Stimulated activated CD8-positive, alpha-beta memory T cell treated with anti-CD3 and anti-CD28 coated beads, Interleukin-7, amount 100 ng/mL, for 24 hours (primary cell): ENCODE data around the gene PPP2R5C.
A peak's percentile ranks its signal among the peaks of the same experiment; 100 is the strongest.
"Not testable (repeated sequence)": the region's sequence is repeated elsewhere in the genome, so short reads cannot be mapped to it uniquely, and the experiment has no call there.

Experiments
- DNase-seq: peaks from one replicate; pipeline ENCODE4 v3.0.0-alpha.2; 2020; ENCODE audit warnings: low read depth

The PPP2R5C gene

DNA sequence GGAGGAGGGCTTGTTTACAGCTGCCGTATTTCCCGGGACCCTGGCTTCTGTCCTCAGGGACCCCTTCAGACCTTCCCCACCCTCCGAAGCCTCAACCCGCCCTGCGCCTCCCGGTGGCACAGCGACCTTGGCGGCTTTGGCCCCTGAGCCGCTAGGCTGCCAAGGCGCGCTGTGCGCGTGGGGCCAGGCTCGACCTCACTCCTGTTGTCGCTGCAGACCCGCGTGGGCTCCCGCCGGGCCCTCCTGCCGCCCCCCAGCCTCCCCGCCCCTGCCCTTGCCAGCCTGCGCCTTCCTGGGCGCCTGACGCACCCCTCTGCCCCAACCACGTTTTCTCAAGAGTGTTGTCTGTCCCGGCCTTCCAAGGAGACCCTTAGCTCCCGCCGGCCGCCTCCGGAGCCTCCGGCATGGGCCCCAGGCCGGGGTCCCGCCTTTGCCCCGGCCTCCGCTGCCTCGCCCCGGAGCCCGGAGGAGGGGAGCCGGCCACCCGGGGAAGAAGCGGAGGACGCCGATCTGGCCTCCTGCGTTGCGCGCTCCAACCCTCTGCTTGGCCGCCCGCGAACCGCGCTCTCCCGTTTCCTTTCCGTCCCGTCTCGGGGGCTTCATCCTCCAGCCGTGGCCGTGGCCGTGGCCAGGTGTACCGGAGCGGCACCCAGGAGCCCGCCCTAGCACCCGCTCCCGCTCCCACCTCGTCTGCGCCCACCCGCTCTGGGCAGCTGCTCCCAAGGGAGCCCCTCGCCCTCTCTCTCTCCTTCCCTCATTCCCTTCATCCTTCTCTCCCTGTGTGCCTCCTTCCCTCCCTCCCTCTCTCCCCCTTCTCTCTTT, 19.9 kb downstream of the PPP2R5C start:
- DNase-seq, result peak; percentile 4

DNA sequence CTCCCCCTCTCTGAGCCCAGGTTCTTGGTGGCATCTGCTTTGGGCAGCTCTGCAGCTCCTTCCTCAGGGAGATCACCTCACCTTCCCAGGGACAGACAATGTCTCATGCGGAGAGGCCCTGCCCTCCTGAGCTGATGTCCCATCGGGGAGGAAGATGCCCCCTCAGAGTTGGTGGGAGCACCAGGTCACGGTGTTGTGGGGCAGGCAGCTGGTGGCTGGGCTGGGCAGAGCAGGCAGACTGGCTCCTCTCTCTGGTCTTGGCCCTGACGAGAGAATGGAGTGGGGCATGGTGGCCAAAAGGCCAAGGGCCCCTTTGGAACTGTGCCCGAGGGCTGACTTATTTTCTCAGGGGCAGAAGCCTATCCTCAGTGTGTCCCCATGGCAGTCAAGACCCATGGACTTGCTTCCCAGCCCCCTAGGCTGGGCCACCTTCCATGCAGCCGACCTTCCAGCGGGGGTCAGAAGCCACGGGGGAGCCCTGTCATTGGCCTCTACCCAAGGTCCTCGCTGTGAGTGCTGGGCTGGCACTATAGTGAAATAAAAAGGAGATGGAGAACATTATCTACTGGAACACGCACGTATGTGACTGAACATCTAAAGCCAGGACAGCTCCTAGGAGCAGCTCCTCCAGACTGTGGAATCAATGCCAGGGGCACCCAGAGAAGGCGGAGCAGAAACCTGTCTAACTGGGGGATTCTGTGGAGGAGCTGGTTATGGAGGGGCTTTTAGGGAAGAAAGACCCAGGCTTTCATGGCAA, 21.9 kb downstream of the PPP2R5C start:
- DNase-seq, result no peak

DNA sequence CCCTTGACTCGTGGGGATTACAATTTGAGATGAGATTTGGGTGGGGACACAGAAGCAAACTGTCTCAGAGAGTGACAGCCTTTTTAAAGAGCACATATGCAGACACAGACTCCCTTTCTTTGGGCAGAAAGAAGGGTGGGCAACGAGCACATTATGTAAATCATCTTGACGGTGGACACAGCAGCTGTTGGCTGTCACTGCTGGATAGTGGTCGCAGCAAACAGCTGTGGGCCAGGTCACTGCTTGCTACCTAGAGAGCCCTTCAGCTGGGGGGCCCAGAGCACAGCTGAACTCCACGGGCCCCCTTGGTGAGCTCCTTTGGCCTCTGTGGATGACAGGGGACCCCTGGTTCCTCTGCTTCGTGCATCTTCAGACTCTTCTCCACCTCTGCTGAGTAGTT, 23.1 kb downstream of the PPP2R5C start:
- no peak for DNase-seq

DNA sequence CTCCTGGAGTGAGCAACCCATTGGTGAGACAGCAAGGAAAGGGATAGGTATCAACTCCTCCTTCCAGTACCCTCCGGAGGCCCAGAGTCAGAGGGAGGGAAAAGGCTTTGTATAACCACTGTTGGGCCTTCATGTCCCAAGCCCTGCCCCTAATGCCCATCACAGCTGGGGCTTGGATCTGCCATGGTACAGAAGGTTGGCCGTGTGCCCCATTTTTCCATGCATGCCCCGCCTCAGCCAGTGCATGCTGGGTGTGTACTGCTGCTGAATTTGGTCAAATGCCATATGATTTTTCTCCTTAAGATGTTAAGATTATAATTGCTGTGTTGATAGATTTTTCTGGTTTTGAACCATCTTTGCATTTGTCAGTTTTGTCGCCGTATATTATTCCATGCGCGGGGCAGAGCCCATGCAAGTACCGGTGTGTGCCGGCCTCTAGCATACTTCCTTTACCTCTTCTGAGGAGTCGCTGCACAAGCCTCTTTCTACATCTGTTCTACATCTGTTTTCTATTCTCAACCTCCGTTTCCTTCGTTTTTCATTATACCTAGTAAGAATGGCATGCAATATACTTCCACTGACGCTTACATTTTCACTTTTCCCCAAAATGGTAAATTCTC, 26.6 kb downstream of the PPP2R5C start:
- DNase-seq, result no peak

DNA sequence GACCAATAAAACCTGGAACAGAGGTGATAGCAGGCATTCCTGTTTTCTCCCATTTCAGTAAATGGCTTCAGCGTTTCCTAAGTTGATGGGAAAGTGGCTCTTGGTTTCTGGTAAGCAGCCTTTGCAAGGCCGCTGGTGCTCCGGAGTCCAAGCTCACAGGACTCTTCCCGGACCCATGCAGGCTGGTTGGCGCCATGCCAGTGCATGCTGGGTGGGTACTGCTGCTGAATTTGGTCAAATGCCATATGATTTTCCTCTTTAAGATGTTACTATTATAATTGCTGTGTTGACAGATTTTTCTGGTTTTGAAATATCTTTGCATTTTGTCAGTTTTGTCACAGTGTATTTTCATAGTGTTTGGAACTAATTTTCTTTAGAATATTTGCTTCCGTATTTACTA, 27.7 kb downstream of the PPP2R5C start:
- no peak for DNase-seq

DNA sequence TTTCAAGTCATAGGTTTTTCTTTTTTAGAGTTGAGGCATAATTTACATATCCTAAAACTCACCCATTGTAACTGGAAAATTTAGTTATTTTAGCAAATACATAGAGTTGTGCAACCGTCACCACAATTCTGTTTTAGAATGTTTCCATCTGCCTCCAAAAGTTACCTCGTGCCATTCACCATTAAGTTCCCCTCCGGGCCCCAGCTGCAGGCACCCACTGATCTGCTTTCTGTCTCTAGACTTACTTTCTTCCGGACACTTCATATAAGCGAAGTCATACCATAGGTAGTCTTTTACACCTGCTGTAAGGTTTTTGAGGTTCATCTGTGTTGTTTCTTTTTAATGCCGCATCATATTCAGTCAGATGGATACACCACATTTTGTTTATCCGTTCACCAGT, 28.7 kb downstream of the PPP2R5C start:
- DNase-seq, result no peak

DNA sequence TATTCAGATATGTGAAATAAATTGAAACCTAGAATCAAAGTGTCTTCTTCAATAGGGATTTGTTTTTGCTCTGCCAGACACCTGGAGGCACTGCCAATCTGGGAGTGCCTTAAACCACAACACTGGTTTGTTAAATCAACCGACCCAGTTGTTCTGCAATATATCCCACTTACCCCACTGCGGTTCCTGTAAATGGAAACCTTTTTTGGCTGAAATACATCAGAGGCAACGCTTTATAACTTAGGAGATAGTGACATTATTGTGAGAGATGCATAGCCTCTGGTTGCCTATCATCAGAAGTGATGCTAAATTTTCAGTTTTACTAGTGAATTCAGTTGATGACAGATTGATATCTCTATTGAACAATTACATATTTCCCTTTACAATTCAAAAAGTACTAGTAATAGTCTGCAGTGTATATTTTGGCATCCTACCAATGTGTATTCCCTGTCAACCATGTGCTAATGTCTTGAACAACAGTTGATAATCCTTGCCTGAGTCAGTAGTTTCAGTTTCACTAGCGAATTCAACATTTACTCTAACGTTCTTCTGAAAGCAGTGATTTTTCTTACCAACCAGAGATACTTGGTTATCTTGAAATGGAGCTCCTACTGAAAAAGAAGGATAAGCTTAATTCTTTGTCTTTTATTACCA, 30.5 kb downstream of the PPP2R5C start:
- DNase-seq, result no peak

DNA sequence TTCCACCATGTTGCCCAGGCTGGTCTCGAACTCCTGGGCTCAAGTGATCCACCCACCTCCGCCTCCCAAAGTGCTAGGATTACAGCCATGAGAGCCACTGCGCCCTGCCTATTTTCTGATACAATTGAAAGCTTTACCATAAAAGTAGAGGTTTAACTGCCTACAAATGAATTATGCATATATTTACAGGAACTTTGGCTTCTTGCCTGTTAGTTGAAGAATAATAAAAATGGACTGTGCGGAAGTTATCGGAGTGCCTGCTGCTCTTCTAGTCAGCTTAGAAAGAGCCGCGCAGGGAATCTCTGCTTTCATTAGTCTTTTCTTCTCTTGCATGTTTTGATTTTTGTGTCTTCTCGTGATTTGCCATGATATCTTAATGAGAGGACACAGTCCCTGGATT, 34.5 kb downstream of the PPP2R5C start:
- DNase-seq, result no peak

DNA sequence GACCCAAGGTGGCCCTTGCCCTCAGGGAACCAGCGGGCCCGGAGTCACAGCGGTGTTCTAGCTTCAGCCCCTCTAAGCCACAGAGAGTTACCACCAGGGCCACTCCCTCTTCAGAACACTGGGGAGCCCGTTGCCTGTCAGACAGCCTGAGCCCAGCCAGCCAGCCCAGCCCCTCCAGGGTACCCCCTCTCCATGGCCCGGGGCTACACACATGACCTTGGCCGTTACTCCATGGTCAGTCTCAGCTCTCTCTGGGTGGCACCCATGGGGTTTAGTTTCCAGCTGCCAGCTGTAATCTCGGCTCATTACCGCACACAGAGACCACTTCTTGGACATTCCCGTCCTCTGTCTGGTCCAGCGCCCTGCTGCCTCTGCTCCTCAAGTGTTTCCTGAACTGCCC, 35.0 kb downstream of the PPP2R5C start:
- DNase-seq, result no peak

DNA sequence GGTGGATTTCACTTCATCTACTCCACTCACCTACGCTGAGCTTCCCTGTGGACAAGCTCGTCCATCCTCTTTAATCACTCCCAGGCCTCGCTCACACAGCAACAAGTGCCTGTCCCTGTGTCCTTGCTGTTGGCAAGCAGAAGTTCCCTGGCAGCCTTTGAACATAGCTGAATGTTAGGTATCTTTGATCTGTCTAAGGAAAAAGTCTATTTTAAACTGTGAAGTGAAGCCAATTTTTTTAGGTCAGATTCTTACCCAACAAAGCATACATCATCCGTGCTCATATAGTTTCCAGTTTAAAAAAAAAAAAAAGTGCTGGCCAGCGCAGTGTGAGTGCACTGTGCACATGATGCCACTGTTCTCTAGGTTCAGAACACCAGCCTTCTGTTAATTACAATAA, 36.3 kb downstream of the PPP2R5C start:
- DNase-seq, result no peak

DNA sequence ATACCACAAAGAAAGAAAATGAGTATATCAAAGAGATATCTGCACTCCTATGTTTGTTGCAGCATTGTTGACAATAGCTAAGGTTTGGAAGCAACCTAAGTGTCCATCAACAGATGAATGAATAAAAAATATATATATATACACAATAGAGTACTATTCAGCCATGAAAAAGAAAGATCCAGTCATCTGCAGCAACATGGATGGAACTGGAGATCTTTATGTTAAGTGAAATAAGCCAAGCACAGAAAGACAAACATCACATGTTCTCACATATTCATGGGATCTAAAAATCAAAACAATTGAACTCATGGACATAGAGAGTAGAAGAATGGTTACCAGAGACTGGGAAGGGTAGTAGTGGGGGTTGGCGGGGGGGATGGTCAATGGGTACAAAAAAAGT, 42.9 kb downstream of the PPP2R5C start:
- not testable (repeated sequence) for DNase-seq

DNA sequence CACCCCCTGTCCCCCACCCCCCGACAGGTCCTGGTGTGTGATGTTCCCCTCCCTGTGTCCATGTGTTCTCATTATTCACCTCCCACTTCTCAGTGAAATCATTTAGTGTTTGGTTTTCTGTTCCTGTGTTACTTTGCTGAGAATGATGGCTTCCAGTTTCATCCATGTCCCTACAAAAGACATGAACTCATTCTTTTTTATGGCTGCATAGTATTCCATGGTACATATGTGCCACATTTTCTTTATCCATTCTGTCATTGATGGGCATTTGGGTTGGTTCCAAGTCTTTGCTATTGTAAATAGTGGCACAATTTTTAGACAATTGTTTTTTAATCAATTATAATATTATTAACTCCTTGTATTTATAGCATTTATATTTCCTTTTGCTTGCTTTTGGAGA, 44.7 kb downstream of the PPP2R5C start:
- DNase-seq, result not testable (repeated sequence)

DNA sequence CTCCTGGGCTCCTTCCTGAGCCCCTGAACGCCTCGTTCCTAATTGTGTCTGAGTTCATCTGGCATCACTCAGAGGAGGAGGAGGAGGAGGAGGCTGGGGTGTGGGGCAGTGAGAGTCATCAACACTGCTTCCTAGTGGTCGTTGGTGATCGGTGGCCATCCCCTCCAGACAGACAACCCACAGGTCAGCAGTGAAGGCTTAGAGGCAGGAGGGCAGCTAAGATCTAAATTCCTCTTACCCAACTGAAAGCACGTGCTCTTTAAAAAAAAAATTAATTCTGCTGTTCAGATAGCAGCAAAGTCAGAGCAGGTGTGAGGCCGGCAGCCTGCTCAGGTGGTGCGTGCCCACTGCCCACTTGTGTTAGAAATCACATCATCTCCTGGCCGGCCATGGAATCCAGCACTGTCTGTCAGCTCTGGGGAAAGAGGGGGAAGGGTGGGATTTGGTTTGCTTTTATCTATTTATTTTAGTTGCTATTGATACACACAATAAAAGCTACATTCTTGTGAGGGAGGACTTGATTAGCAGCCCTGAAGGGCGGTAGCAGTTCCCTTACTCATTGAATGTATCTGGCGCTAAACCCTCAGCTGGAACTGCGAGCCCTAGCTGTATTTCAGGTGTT, 46.6 kb downstream of the PPP2R5C start:
- DNase-seq, result no peak

DNA sequence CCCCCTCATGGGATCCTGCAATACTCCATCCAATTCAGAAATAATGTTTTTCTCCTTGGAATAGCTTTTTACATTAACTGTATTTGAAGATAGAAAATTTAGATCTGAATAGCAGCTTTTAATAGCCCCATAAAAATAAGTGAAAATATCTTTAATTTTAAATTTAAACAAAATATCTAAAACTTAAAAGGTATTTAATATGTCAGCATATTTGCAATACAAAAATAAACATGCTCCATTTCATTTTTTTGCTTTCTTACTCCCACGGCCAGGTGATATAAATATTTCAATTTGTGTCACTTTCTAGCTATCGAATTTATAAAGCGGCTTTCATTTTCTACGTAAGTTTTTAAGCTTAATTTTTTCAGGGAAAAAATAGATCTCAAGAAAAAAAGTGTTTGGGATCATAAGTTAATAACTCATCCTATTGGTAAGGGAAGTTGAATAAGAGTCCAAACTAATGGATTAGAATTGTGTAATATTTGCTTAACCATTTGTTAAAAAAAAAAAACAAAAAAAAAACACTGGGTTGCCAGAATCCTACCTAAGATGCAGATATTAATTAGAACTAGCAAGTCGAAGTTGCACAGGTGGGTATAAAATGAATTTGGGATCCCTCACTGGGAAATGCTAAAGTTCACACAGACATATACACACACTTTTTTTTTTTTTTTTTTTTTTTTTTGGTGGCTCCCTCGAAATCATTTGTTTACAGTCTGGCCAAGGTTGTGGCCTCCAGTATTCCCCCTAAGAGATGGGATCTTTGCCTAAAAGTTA, 47.6 kb downstream of the PPP2R5C start:
- DNase-seq, result no peak

DNA sequence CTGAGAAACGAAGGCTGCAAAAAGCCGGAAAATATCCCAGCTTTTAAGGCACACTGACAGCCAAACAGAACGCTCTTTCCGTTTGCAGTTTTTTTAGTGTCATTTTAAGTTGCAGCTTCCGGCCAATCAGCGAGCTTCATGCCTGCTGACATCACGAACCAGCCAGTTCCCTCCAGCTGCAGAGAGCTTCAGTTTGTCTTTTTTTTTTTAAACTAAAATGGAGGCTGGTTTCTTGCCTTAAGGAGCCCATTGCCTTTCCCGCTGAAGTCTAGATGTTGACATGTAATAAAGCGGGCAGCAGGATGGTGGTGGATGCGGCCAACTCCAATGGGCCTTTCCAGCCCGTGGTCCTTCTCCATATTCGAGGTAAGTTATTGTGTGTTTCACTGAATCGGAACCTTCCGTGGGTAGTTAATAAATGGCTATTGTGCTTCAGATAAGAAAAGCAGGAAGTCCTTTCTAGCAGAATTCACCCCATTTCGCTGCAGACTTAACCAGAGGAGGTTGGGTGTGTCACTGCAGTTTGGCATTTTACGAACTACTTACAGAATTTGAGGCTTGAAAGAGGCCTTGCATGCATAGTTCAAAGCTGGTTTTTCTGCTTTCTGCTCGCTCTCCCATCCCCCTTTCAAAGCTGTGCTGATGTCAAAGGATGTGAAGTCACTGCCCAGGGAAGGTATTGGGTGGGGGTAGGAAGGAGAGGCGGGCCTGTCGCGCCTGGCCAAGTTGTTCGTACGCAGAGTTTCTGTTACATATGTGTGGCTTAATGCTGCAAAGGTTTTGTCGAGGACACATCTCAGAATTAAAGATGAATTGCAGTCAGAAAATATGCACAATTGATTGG, 48.4 kb downstream of the PPP2R5C start:
- DNase-seq, result no peak

DNA sequence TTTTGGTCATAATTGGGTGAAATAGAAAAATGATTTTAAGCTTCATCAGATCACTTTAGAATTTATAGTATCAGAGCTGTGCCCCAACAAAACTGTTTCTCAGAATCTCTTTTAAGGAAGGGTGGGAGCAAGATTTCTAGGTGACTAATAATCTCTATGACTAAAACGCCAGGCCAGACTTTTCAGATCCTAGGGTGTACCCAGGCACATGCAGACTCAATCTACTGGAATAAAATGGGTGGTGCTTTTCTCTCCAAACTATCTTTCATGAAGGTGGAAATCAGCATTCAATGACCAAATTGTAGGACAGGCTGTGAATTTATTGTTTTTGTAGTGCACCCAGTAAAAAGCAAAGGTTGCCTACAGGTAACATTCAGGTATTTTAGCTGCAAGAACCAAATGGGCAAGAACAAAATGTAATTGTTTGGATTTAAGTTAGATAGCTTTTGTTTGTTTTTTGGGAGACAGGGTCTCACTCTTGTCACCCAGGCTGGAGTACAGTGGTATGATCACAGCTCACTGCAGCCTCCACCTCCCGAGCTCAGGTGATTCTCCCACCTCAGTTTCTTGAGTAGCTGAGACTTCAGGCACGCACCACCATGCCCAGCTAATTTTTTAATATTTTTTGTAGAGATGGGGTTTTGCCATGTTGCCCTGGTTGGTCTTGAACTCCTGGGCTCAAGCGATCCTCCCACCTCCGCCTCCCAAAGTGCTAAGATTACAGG, 49.5 kb downstream of the PPP2R5C start:
- DNase-seq, result no peak

DNA sequence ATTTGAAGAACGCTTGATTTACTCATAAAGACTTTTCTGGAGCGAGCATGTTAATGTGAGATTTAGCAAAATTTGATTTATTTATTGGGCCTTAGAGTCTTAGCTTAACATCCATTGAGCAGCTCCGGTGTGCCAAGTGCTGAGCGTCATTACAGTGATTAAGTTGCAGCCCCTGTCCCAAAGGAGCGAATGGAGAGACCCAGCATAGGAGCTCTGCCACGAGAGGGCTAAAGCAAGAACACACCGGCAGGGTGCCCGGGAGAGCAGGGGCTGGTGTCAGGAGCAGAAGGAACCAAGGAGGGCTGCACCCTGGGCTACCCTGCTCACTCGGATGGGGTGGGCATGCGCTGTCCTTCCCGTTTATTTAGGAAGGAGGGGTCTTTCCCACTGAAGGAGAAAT, 50.6 kb downstream of the PPP2R5C start:
- no peak for DNase-seq

DNA sequence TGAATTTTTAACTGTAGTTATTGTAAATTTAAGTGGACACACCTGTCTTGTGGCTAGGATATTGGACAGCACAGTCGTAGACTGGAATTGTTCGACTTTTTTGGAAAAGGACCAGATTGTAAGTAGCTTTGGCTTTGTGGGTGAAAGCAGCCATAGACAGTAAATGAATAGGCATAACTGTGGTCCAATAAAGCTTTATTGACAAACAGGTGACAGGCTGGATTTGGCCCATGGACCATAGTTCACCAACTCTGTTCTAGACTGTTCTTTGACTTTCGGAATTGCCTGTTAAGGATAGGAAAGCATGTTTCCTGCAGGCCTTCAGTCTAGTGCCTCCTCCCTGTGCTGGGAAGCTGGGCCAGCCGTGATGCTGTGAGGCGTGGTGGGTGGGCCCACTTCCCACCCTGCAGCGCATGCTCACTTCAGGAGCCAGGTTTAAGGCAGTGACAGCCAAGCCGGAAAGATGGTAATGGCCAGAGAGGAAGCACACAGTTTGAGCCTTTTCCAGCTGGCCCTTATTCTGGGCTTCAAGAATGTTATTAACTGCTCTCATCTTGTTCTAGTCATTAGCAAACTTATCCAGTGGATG, 51.8 kb downstream of the PPP2R5C start:
- DNase-seq, result no peak

DNA sequence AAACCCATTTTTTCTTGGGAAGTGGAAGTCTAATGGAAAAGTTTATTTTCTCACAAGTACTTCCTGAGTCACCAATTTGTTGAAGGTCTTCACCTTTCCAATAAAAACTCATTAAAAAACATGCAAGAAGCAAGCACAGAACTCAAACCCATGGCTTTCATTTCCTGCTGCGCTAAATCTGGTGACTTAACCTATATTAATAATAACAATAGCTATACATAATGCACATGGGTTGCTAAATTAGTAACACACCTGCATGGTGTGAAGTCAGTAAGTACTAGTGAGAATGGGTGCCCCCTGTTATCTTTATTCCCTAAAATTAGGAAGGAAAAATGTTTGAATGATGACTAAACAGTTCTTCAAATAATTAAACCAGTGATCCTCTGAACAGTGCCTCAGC, 52.3 kb downstream of the PPP2R5C start:
- no peak for DNase-seq
